ENCODE results near the gene PARD3. TPM values are rescaled to one million over a fixed set of nuclear protein-coding genes. Genes with fewer than 3 reads are reported as not detected.
"Not testable (repeated sequence)": the region's sequence is repeated elsewhere in the genome, so short reads cannot be mapped to it uniquely, and the experiment has no call there.

PARD3 gene
- total RNA-seq, 2 experiments from 2014 or later = 1.3 to 1.9 TPM

DNA sequence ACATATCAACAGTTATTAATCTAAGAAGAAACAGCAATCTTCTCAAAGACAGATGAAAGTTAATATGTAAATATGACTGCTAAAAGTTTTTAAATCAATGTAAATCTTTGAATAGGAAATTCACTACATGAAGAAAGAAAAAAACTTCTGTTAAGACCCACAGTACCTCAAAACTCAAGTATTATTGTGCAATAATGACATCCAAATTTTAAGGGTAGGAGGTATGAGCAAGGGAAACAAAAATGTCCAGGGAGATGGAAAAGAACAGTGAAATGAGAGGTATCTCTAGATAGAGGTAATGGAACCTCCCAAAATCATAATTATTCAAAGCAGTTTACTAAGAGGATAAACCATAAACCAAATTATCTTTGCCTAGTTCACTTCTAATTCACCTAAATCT is 436.8 kb downstream of the PARD3 start:
- DNase-seq = no peak
- no peak overlapping the region for H3K27ac Mint-ChIP-seq

DNA sequence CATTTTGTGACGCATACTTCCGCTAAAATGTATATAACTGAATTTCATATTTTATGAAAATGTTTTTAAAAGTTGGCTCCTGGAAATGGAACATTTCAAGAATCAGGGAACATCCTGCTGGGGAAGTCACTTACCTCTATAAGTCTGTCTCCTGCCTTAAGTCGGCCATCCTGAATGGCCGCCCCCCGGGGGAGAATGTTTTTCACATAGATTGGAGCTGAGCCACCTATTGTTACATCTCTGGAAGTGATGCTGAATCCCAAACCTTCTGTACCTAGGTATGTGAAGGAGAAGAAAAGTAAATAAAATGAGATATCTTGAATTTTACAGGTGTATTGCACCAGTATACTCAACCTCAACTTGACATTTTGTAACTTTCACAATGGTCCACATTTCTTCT is 437.3 kb downstream of the PARD3 start:
- Mint-ChIP-seq H3K4me1 (peaks cover 7% of the 10 kb centered on the region), H3K27ac (no peak overlapping the region), H3K4me3 (no peak overlapping the region), H3K36me3 (no peaks in the 10 kb centered on the region), H3K9me3 (no peaks in the 10 kb centered on the region), H3K27me3 (peaks cover 5% of the 10 kb centered on the region)
- DNase-seq = no peak

More for the DNA sequence above, 436.8 kb downstream of the PARD3 start:
- peaks cover 1% of the 10 kb centered on the region for H3K27me3 Mint-ChIP-seq
- peaks cover 7% of the 10 kb centered on the region for H3K4me1 Mint-ChIP-seq
- H3K36me3 Mint-ChIP-seq = no peaks in the 10 kb centered on the region
- H3K4me3 Mint-ChIP-seq = no peak overlapping the region
- no peaks in the 10 kb centered on the region for H3K9me3 Mint-ChIP-seq

DNA sequence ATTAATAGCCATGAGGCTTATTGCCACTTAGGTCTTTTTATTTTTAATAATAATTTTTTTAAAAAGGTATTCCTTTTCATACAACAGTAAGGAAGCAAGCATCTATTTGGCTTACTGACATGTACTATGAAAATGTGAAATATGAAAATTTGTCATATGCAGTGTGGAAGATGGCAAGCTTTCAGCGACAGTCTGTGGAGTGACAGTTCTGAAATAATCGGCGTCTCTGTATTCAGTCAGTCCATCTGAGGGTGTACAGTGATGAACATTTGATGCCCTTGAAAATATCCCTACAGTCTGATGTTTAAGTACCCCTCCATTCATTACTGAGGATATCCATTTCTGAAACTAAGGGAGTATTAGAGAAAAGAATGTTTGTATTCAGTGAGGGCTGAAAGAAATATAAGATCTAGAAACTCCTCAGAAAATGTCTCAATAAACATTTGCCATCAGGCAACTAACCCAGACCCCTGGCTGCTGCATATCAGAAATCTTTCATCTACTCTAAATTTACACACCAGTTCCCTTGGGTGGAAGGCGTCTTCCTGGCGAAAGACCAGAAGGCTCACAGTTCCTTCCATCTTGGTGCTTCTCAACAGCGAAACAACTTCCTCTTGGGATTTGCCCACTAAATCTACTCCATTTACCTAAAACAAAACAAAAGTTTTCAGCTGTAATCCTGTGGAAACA is 440.6 kb downstream of the PARD3 start:
- DNase-seq = no peak
- Mint-ChIP-seq H3K4me3 (no peak overlapping the region), H3K4me1 (peaks cover 14% of the 10 kb centered on the region), H3K9me3 (peaks cover 3% of the 10 kb centered on the region), H3K27ac (no peak overlapping the region), H3K27me3 (peaks cover 5% of the 10 kb centered on the region), H3K36me3 (no peaks in the 10 kb centered on the region)

DNA sequence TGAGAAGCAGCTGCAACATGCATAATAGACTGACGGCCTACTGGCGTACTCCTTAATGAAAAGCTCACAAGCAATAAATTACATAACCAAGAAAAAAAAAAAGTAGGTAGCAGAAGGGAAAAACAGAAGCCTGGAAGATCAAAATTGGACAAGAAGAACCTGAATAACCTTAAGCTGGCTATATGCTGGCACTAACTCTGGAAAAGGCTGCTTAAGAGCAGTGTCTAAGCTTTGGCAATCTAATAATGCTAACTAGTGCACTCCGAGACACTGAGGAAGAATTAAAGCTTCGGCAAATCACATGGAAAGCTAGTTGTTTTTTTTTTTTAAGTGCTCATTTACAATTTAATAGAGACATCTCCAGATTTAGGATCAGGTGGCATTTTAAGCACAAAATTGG is 441.9 kb downstream of the PARD3 start:
- H3K4me1 Mint-ChIP-seq = peaks cover 15% of the 10 kb centered on the region
- H3K9me3 Mint-ChIP-seq = peaks cover 3% of the 10 kb centered on the region
- H3K27ac Mint-ChIP-seq = no peak overlapping the region
- no peak for DNase-seq
- peaks cover 1% of the 10 kb centered on the region for H3K36me3 Mint-ChIP-seq
- peaks cover 5% of the 10 kb centered on the region for H3K27me3 Mint-ChIP-seq
- H3K4me3 Mint-ChIP-seq = no peak overlapping the region

DNA sequence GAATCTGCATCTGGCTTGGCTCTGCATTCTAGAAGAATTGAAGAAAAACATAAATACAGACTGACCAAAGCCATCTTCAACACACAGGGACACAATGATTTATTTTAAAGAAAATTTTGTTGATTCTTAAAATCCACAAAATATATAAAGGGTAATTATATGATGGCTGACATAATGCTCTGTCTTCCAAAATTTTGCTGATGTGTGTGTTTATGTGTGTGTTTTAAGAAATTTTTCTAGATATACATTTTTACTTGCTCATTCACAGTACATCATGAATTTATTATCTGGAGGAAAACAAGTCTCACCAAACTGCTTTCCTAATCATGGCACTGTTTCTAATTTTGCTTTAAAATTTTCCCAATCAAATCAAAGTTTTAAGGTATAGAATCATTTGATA is 442.6 kb downstream of the PARD3 start:
- H3K36me3 Mint-ChIP-seq = peaks cover 1% of the 10 kb centered on the region
- H3K9me3 Mint-ChIP-seq = peaks cover 3% of the 10 kb centered on the region
- H3K4me1 Mint-ChIP-seq = peaks cover 15% of the 10 kb centered on the region
- no peak overlapping the region for H3K4me3 Mint-ChIP-seq
- no peak for DNase-seq
- no peak overlapping the region for H3K27ac Mint-ChIP-seq
- peaks cover 5% of the 10 kb centered on the region for H3K27me3 Mint-ChIP-seq

DNA sequence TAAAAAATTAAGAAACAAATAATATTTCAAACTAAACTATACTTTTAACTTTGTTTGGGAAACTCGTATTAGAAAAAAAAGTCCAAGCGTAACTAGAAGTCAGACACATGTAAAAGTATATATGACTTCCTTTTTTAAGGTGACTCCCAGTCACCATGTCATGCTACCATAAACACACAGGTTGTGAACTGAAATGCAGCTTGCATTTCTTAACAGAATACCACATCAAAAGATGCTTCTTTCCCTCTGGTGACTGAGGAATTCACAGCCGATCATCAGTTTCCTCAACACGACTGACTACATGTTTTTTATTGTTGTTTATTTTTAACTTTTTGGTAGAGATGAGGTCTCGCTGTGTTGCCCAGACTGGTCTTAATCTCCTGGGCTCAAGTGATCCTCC is 445.0 kb downstream of the PARD3 start:
- Mint-ChIP-seq H3K9me3 (peaks cover 3% of the 10 kb centered on the region), H3K27me3 (peaks cover 5% of the 10 kb centered on the region)

DNA sequence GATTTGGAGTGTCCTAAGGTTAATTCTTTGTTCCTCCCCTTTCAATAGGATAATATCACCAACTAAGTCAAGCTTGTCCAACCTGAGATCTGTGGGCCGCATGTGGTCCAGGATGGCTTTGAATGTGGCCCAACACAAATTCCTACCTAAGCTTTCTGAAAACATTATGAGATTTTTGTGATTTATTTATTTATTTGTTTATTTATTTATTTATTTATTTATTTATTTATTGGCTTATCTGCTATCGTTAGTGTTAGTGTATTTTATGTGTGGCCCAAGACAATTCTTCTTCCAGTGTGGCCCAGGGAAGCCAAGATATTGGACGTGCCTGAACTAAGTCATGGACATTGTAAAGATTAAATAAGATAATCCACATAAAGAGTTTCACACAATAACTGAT is 446.0 kb downstream of the PARD3 start:
- no peak for DNase-seq
- peaks cover 8% of the 10 kb centered on the region for H3K4me1 Mint-ChIP-seq
- no peak overlapping the region for H3K4me3 Mint-ChIP-seq
- H3K36me3 Mint-ChIP-seq = peaks cover 1% of the 10 kb centered on the region
- peaks cover 5% of the 10 kb centered on the region for H3K27me3 Mint-ChIP-seq
- no peak overlapping the region for H3K27ac Mint-ChIP-seq
- peaks cover 3% of the 10 kb centered on the region for H3K9me3 Mint-ChIP-seq

More for the DNA sequence above, 445.0 kb downstream of the PARD3 start:
- H3K27ac Mint-ChIP-seq = no peak overlapping the region
- DNase-seq = no peak
- peaks cover 15% of the 10 kb centered on the region for H3K4me1 Mint-ChIP-seq
- peaks cover 1% of the 10 kb centered on the region for H3K36me3 Mint-ChIP-seq
- no peak overlapping the region for H3K4me3 Mint-ChIP-seq

DNA sequence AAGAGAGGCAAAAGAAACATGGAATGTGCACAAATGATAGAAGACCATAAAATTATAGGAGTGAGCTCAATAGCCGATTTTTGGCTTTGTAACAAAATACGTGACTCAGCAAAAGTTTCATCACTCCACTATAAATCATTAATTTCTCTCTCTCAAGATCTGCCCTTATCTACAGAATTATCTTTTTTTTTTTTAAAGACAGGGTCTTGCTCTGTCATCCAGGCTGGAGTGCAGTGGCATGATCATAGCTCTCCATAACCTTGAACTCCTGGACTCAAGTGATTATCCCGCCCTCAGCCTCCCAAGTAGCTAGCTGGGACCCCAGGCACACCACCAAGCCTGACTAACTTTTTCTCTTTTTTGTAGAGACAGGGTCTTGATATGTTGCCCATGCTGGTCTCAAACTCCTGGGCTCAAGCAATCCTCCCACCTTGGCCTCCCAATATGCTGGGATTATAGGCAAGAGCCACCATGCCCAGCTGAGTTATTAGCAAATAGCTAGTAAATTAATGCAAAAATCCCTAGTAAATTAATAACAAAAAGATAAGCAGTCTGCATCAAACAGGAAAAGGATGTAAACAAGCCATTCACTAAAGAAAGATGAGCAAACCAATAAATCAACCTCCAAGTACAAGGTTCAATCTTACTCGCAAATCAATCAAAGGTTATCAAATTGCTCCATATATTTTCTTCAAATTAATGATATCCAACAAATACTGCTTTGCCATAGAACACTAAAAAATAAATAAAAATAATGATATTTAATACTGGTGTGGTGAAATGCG is 450.7 kb downstream of the PARD3 start:
- Mint-ChIP-seq H3K9me3 (no peaks in the 10 kb centered on the region), H3K27ac (no peak overlapping the region), H3K4me3 (no peak overlapping the region), H3K27me3 (no peaks in the 10 kb centered on the region), H3K4me1 (peaks cover under 1% of the 10 kb centered on the region), H3K36me3 (peaks cover 1% of the 10 kb centered on the region)
- no peak for DNase-seq

DNA sequence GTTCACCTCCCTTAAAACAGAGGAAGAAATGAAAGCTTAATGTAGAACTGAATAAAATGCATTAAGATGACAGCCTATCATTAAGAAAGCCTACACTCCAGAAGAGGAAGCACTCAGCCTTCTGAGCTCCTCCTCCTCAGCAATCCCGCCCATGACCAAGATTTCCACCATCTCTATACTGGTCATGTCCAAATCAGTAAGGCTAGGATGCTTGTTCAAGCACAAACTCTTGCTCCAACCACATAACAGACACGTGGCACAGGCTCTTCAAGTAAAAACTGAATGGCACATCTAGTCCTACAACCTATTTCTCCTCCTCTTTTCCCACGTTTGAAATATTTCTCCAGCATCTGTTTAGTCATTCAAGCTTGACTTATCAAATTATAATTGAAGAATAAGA is 454.1 kb downstream of the PARD3 start:
- Mint-ChIP-seq H3K4me3 (no peak overlapping the region), H3K36me3 (no peaks in the 10 kb centered on the region), H3K9me3 (no peaks in the 10 kb centered on the region), H3K27me3 (no peaks in the 10 kb centered on the region), H3K4me1 (no peaks in the 10 kb centered on the region), H3K27ac (no peak overlapping the region)
- no peak for DNase-seq

DNA sequence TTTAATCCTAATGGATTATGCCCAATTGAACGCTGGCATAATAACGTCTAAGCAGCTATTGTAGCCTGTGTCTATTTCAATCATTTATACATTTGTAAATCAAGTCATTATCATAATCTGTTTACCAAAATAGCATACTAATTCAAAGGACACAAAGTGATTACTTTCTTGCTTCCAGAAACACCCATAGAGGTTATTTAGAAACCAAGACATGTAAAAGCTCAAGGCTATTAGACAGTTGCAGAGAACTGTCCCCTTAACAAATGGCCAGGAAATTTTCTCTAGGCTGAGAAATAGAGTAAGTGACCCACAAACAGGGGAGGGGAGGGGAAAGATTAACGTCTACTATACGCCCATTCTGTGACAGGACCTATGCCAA is 455.7 kb downstream of the PARD3 start:
- peaks cover 5% of the 10 kb centered on the region for H3K27me3 Mint-ChIP-seq
- H3K4me1 Mint-ChIP-seq = no peaks in the 10 kb centered on the region
- H3K36me3 Mint-ChIP-seq = no peaks in the 10 kb centered on the region
- no peaks in the 10 kb centered on the region for H3K9me3 Mint-ChIP-seq
- no peak overlapping the region for H3K27ac Mint-ChIP-seq
- no peak for DNase-seq
- H3K4me3 Mint-ChIP-seq = no peak overlapping the region

DNA sequence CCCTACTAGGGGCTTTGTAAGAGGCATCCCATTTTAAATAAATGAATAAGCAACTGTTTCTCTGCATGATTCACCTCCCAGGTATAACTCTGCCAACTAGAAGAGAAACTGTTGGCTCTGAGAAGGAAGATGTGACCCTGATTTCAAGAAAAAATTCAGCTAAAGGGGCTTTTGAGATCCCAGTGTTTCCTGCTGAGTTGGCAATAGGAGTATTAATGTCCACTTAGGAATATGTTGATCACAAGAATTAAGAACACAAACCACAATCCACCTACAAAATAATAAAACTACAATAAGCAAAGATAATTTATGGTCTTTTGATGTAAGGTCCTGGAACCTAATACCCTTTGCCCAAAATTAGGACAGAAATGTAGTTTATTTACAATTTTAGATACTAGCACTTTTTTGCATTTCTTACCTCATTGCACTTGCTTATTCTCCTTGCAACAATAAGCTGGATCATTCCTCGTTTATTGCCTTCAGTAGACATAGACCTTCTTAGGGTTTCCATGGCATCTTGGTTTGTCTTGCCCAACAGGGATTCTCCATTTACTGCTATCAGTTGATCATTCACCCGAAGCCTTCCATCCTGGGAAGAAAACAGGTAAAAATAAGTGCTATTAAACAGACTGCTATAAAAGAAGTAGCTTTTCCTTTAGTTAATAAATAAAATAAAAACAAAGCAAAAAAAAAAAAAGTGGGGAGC is 456.2 kb downstream of the PARD3 start:
- Mint-ChIP-seq H3K9me3 (no peaks in the 10 kb centered on the region), H3K27ac (no peak overlapping the region)

DNA sequence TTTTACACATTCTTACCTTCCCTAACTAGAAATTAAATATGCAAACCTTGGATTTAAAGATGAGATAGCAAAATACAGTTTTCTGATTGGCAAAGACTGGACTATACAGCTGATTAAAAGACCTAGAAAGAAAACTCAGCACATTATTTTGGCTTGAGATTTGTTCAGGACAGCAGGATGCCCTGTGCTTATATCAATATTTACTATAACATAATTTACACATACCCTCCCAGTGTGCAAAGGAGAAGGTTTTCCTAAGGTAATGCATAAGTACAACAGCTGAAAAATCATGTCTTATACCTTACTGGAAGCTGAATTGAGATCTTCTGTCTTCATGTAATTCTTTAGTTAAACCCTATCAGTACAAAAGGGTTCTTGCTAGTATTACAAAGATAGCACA is 458.6 kb downstream of the PARD3 start:
- Mint-ChIP-seq H3K36me3 (no peaks in the 10 kb centered on the region), H3K27me3 (peaks cover 5% of the 10 kb centered on the region)
- no peak for DNase-seq

More for the DNA sequence above, 456.2 kb downstream of the PARD3 start:
- Mint-ChIP-seq H3K36me3 (no peaks in the 10 kb centered on the region), H3K4me1 (no peaks in the 10 kb centered on the region), H3K4me3 (no peak overlapping the region), H3K27me3 (peaks cover 5% of the 10 kb centered on the region)
- DNase-seq = no peak

DNA sequence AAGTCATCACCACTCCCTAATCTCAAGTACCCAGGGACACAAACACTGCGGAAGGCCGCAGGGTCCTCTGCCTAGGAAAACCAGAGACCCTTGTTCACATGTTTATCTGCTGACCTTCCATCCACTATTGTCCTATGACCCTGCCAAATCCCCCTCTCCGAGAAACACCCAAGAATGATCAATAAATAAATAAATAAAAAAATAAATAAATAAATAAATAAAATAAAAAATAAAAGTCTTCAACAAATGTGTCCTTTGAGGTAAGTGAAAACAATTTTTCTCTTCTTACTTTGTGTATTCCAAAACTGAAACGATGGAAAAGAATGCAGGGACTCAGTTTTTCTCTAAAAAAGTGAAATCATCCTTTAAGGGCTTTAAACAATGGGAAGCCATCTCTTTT is 461.6 kb downstream of the PARD3 start:
- not testable (repeated sequence) for H3K9me3 Mint-ChIP-seq, H3K27me3 Mint-ChIP-seq, H3K4me1 Mint-ChIP-seq, H3K27ac Mint-ChIP-seq, DNase-seq, H3K4me3 Mint-ChIP-seq, H3K36me3 Mint-ChIP-seq

More for the DNA sequence above, 458.6 kb downstream of the PARD3 start:
- Mint-ChIP-seq H3K4me3 (no peak overlapping the region), H3K4me1 (no peaks in the 10 kb centered on the region), H3K9me3 (no peaks in the 10 kb centered on the region), H3K27ac (no peak overlapping the region)

DNA sequence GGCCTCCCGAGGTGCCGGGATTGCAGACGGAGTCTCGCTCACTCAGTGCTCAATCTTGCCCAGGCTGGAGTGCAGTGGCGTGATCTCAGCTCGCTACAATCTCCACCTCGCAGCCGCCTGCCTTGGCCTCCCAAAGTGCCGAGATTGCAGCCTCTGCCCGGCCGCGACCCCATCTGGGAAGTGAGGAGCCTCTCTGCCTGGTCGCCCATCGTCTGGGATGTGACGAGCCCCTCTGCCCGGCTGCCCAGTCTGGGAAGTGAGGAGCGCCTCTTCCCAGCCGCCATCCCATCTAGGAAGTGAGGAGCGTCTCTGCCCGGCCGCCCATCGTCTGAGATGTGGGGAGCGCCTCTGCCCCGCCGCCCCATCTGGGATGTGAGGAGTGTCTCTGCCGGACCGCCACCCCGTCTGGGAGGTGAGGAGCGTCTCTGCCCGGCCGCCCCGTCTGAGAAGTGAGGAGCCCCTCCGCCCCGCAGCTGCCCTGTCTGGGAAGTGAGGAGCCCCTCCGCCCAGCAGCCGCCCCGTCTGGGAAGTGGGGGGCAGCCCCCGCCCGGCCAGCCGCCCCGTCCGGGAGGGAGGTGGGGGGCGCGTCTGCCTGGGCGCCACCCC is 462.4 kb downstream of the PARD3 start:
- not testable (repeated sequence) for H3K27ac Mint-ChIP-seq, H3K4me1 Mint-ChIP-seq, H3K27me3 Mint-ChIP-seq, H3K9me3 Mint-ChIP-seq, DNase-seq, H3K36me3 Mint-ChIP-seq, H3K4me3 Mint-ChIP-seq

DNA sequence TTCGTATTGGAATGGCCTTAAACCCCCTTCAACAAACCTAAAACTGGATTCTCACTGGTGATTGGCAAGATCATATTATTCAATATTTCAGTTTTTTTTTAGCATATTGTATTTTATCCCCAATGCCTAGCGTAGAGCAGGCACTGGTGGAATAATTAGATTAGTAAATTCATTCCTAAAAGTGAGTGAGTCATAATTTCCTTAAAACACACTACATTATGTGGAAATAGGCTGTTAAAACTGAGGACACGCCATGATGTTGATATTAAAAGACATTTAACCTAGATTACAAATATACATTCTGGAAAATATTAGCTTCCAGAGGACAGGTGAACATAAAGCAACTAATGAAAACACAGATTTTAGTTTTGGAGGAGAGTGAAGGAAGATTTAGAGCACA is 463.9 kb downstream of the PARD3 start:
- Mint-ChIP-seq H3K27ac (no peak overlapping the region), H3K9me3 (no peaks in the 10 kb centered on the region), H3K36me3 (no peaks in the 10 kb centered on the region), H3K4me1 (no peaks in the 10 kb centered on the region), H3K4me3 (no peak overlapping the region), H3K27me3 (peaks cover 5% of the 10 kb centered on the region)
- no peak for DNase-seq
